Hepatocyte (in vitro differentiated cells): ENCODE data around the gene IL1R2.

Experiments used
- CTCF ChIP-seq: fragments of 200-600 bp; sonication (generic); IDR thresholded peaks from 2 replicates; pipeline ENCODE4 v1.5.1; 2016; ENCODE audit warnings: antibody characterized with exemption, mild to moderate bottlenecking; ENCODE audit not compliant: poor library complexity
- EZH2 ChIP-seq: fragments of 200-600 bp; sonication (generic); IDR thresholded peaks from 2 replicates; pipeline ENCODE4 v1.6.1; 2016; ENCODE audit warnings: antibody characterized with exemption, mild to moderate bottlenecking, borderline replicate concordance

GRCh38 chr2:102009557-102009956, 17.8 kb downstream of the IL1R2 start:
- TF ChIP-seq CTCF (no peak), EZH2 (no peak)
